HEK293 (cell line): ENCODE measurements around the gene RBMXL2.

Experiments
- CTCF ChIA-PET: fragments of 350-600 bp; formaldehyde crosslinking; extraction: SDS; loops from one replicate; lab custom pipeline; 2021; ENCODE audit warnings: antibody characterized with exemption; lab: Yijun Ruan, JAX
- POLR2A ChIA-PET: fragments of 300-600 bp; formaldehyde crosslinking; extraction: SDS; loops from one replicate; lab custom pipeline; 2020; ENCODE audit warnings: antibody characterized with exemption, inconsistent platforms; lab: Yijun Ruan, JAX
- H3K27ac ChIP-seq: fragments of 200-500 bp; sonication (Bioruptor generic); 2 replicates; pipeline ENCODE4 v1.5.1; 2014; ENCODE audit warnings: low read depth, low read length, control low read depth, inconsistent platforms; ENCODE audit errors: extremely low read depth
- H3K36me3 ChIP-seq, 2 experiments: fragments of 200-500 bp in 1 of 2; sonication (Bioruptor generic) in 1 of 2; 1 replicate in 1 of 2; 2 replicates in 1 of 2; pipeline ENCODE4 v1.5.1; 2014 to 2017; ENCODE audit warnings: inconsistent platforms in 2 of 2, low read length in 2 of 2; ENCODE audit not compliant: control insufficient read depth in 2 of 2, insufficient read depth in 1 of 2
- H3K4me1 ChIP-seq: fragments of 200-500 bp; sonication (Bioruptor generic); 2 replicates; pipeline ENCODE4 v1.5.1; 2014; ENCODE audit warnings: mild to moderate bottlenecking, low read length, inconsistent platforms; ENCODE audit not compliant: control insufficient read depth, insufficient read depth
- H3K4me3 ChIP-seq: 2 replicates; pipeline ENCODE4 v1.5.1; 2011; ENCODE audit warnings: low read depth, mild to moderate bottlenecking, control low read depth, low read length, moderate library complexity
- H3K9me3 ChIP-seq: fragments of 200-500 bp; sonication (Bioruptor generic); 2 replicates; pipeline ENCODE4 v1.5.1; 2014; ENCODE audit warnings: low read depth, low read length, inconsistent platforms; ENCODE audit not compliant: control insufficient read depth, insufficient read depth
- SETDB1 ChIP-seq: IDR thresholded peaks from one replicate; pipeline ENCODE4 v1.6.1; 2017; ENCODE audit warnings: mild to moderate bottlenecking, low read length, moderate library complexity, mixed read lengths; ENCODE audit not compliant: insufficient read length
- TRIM28 ChIP-seq: IDR thresholded peaks from 2 replicates; pipeline ENCODE4 v1.6.1; 2011; ENCODE audit warnings: low read length, control low read depth, borderline replicate concordance
- ZNF16 ChIP-seq: fragments of 450-650 bp; formaldehyde crosslinking; IDR thresholded peaks from 2 replicates; pipeline ENCODE4 v1.5.1; 2016; ENCODE audit warnings: low read depth, missing biosample characterization, missing genetic modification characterization
- ZNF175 ChIP-seq: fragments of 450-650 bp; formaldehyde crosslinking; IDR thresholded peaks from 2 replicates; pipeline ENCODE4 v1.5.1; 2016; ENCODE audit warnings: missing biosample characterization, missing genetic modification characterization
- ZNF2 ChIP-seq: fragments of 450-650 bp; formaldehyde crosslinking; IDR thresholded peaks from 2 replicates; pipeline ENCODE4 v1.5.1; 2016; ENCODE audit warnings: missing biosample characterization, missing genetic modification characterization
- ZNF280D ChIP-seq: fragments of 450-650 bp; formaldehyde crosslinking; IDR thresholded peaks from 2 replicates; pipeline ENCODE4 v1.5.1; 2016; ENCODE audit warnings: missing biosample characterization, missing genetic modification characterization
- ZNF391 ChIP-seq: fragments of 450-650 bp; formaldehyde crosslinking; IDR thresholded peaks from 2 replicates; pipeline ENCODE4 v1.5.1; 2016; ENCODE audit warnings: low read depth, missing biosample characterization, missing genetic modification characterization, borderline replicate concordance
- ZNF501 ChIP-seq: fragments of 450-650 bp; formaldehyde crosslinking; IDR thresholded peaks from 2 replicates; pipeline ENCODE4 v1.5.1; 2016; ENCODE audit warnings: missing biosample characterization, missing genetic modification characterization
- ZNF529 ChIP-seq: fragments of 450-650 bp; formaldehyde crosslinking; IDR thresholded peaks from 2 replicates; pipeline ENCODE4 v1.5.1; 2017; ENCODE audit warnings: missing genetic modification characterization, missing biosample characterization; ENCODE audit not compliant: insufficient replicate concordance
- ZNF548 ChIP-seq: fragments of 450-650 bp; formaldehyde crosslinking; IDR thresholded peaks from 2 replicates; pipeline ENCODE4 v1.5.1; 2016; ENCODE audit warnings: missing biosample characterization, missing genetic modification characterization
- ZNF654 ChIP-seq: fragments of 450-650 bp; formaldehyde crosslinking; IDR thresholded peaks from 2 replicates; pipeline ENCODE4 v1.5.1; 2016; ENCODE audit warnings: low read depth, missing biosample characterization, missing genetic modification characterization
- ZNF660 ChIP-seq: fragments of 450-650 bp; IDR thresholded peaks from 2 replicates; pipeline ENCODE4 v1.5.1; 2018; ENCODE audit warnings: missing biosample characterization, mild to moderate bottlenecking, missing genetic modification characterization
- ZNF830 ChIP-seq: fragments of 450-650 bp; IDR thresholded peaks from 2 replicates; pipeline ENCODE4 v1.5.0; 2018; ENCODE audit warnings: missing biosample characterization, missing genetic modification characterization, low read depth, mild to moderate bottlenecking, moderate library complexity
- TF ChIP-seq, protein P1 (sequence below): fragments of 450-650 bp; IDR thresholded peaks from 2 replicates; pipeline ENCODE4 v1.5.1; 2018; ENCODE audit warnings: missing biosample characterization, mild to moderate bottlenecking, missing genetic modification characterization

Gene RBMXL2

DNA sequence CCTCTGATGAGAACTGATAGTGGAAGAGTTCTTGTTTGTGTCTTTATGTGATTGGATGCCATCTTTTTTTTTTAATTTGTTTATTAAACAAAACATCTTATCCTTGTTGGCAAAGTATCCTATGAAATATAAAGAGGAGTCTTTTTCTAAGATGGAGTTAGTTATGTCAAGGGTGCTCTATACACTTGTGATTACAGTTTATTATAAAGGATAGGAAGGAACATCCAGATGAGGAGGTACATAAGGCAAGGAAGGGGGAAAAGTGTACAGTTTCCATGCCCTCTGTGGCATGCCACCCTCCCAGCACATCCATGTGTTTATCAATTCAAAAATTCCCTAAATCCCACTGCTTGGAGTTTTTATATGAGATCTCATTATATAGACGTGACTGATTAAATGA is 7.4 kb upstream of the RBMXL2 start (continued):
- TF ChIP-seq ZNF280D (no peak), ZNF2 (tag by site-specific recombination) (no peak)

- no peaks in the 10 kb centered on the region for H3K4me1 ChIP-seq
- no peak overlapping the region for H3K27ac ChIP-seq
- no peaks in the 10 kb centered on the region for H3K36me3 ChIP-seq
- no peak for TF ChIP-seq ZNF548
- TF ChIP-seq ZNF175 (tag by site-specific recombination) = no peak
- no peak for TF ChIP-seq ZNF280D
- no peak for TF ChIP-seq ZNF391 (tag by site-specific recombination)
- TF ChIP-seq, all 188 proteins: peak for 0
- CTCF ChIA-PET = interaction anchor here (1.0 kb wide), 1 partner anchor 11 kb away, joined by 3 read pairs; no protein-coding TSS in a partner anchor
- no peak overlapping the region for H3K4me3 ChIP-seq
- no peaks in the 10 kb centered on the region for H3K9me3 ChIP-seq
- POLR2A ChIA-PET = no interaction called here
Observed at GRCh38 chr11:7089328-7090251, 792 bp downstream of the RBMXL2 start.

DNA sequence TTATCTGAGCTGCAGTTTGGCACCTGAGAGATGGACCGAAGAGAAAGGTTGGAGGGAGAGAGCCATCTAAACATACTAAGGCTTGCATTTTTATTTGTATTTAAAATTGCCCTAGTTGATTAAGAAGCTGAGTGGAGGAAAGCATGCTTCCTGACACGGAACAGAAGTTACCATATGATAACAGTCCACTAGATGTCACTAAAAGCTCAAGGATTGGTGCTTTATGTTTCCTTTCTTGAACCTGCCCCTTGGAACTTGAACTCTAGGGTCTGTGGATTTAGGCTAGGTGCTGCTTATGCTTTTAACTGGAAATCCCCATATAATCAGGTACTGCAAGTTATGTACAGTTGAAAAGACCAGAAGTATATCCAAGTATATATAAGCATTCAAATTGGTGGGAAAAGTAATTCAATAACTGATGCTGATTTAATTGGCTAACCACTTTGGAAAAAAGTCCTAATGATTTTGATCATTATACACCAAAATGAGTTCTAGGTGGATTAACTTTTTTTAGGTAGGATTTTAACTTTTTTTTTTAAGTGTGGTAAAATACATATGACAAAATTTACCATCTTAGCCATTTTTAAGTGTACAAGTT is 9.5 kb downstream of the RBMXL2 start:
- H3K9me3 ChIP-seq = no peaks in the 10 kb centered on the region
- no peaks in the 10 kb centered on the region for H3K4me1 ChIP-seq
- ChIA-PET POLR2A (no interaction called here), CTCF (interaction anchor here (0.5 to 4.7 kb wide), 33 partner anchors 8 to 993 kb away, joined by 3 to 36 read pairs (median 3); no protein-coding TSS in a partner anchor)
- no peaks in the 10 kb centered on the region for H3K36me3 ChIP-seq
- H3K4me3 ChIP-seq = no peak overlapping the region
- peak; percentile 92 for TF ChIP-seq ZNF654 (tag by site-specific recombination)
- TF ChIP-seq SETDB1 = no peak
- no peak for TF ChIP-seq ZNF16 (tag by site-specific recombination)
- no peak for TF ChIP-seq ZNF529 (tag by site-specific recombination)
- no peak for TF ChIP-seq ZNF830 (tag by site-specific recombination)
- TF ChIP-seq, protein P1, sequence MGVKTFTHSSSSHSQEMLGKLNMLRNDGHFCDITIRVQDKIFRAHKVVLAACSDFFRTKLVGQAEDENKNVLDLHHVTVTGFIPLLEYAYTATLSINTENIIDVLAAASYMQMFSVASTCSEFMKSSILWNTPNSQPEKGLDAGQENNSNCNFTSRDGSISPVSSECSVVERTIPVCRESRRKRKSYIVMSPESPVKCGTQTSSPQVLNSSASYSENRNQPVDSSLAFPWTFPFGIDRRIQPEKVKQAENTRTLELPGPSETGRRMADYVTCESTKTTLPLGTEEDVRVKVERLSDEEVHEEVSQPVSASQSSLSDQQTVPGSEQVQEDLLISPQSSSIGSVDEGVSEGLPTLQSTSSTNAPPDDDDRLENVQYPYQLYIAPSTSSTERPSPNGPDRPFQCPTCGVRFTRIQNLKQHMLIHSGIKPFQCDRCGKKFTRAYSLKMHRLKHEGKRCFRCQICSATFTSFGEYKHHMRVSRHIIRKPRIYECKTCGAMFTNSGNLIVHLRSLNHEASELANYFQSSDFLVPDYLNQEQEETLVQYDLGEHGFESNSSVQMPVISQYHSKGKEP (tag by site-specific recombination) = no peak
- no peak for TF ChIP-seq ZNF501
- peak; percentile 28; the same call in 1 of the 2 replicates for TF ChIP-seq ZNF660
- TF ChIP-seq TRIM28 = no peak
- TF ChIP-seq, all 188 proteins: peak for 2
- no peak overlapping the region for H3K27ac ChIP-seq
